ENCODE data around the gene ELL2.
"Not testable (repeated sequence)": the region's sequence is repeated elsewhere in the genome, so short reads cannot be mapped to it uniquely, and the experiment has no call there.

ELL2 gene

GRCh38 chr5:95927927-95928723 is 33.5 kb downstream of the ELL2 start:
- DNase-seq = no peak

DNA sequence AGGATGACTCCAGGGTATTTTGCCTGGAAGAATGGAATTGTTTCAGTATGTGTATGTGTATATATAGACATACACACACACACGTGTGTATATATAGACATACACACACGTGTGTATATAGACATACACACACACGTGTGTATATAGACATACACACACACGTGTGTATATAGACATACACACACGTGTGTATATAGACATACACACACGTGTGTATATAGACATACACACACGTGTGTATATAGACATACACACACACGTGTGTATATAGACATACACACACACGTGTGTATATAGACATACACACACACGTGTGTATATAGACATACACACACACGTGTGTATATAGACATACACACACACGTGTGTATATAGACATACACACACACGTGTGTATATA is 34.4 kb downstream of the ELL2 start:
- DNase-seq = not testable (repeated sequence)

GRCh38 chr5:95925939-95926338 is 35.7 kb downstream of the ELL2 start:
- no peak for DNase-seq

- no peak for DNase-seq
These were observed 36.3 kb downstream of the ELL2 start for GRCh38 chr5:95925378-95925744.

DNA sequence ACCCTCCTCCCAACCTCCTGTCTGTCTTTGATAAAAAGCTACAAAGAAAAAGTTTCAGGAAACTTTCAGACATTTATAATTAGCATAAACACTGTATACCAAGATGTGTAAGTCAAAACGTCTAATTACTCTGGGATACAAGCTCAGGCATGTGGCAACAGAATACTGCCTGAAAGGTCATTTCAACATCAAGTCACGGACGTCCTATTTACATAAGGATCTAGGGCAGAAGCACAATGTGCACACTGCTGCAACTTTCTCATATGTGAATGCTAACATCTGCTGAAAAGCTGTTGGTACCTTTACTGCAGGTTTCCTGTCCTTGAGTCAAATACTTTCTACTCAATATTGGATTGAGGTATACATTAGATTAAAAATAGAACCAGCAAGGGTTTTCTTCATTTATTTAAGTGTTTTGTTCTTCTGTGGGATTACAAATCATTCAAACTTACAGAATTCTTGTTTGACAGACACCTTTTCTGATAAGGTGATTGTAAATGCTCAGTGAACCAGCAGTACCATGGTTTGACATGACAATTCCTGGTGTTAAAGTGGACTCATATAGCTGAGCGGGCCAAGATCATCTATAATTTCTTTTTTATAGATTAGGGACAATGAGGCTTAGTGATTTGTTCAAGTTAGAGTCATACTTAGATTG is 36.8 kb downstream of the ELL2 start:
- no peak for DNase-seq

DNA sequence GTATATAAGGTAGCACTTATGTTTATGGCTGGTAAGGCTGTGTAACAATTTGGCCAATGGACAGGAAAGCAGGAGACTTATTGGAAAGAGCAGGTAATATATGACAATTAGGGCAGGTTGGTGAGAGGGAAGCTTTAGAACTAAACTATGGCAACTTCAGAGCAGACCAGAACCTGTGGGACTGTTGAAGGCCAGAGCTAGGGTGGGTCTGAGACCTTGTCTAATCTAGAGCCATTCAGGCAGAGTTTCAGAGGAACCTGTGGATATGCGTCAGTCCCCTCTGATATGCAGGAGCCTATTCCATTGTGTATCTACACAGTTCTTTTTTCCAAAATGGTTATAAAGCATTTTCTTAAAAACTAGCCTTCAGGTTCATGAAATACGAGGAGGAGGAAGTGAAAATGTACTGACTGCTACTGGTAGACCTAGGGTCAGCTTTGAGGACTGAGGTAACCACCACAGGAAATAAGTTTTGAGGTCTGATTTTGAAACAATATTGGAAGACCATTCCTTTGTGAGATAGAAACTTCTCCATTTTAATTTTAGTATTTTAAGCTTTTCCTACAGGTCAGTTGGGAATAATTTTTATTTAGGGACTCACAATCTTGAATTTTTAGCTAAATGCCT is 37.6 kb downstream of the ELL2 start:
- no peak for DNase-seq

- DNase-seq = no peak
These were observed 38.9 kb downstream of the ELL2 start for GRCh38 chr5:95922798-95923197.

DNA sequence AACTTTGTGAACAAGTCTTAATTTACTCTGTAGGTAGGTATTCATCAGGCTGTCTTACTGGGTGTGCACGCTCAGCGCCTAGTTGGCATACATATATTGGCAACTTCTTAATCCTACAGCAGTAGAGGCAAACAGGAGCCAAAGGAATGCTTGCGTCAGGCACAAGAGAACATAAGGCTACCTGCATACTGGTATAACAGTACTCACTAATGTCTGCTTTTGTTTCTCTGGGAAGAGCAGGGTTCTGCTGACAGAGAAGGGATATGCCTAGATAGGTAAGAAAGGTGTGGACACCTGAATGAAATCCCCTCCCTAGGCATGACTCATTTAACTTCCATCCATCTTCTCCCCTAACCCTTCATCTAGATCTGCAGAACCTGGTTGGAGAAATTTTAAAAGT is 40.1 kb downstream of the ELL2 start:
- no peak for DNase-seq

- no peak for DNase-seq
These were observed 40.8 kb downstream of the ELL2 start for GRCh38 chr5:95920822-95921221.

- no peak for DNase-seq
These were observed 42.0 kb downstream of the ELL2 start for GRCh38 chr5:95919658-95920057.

GRCh38 chr5:95918421-95919006 is 43.1 kb downstream of the ELL2 start:
- no peak for DNase-seq

DNA sequence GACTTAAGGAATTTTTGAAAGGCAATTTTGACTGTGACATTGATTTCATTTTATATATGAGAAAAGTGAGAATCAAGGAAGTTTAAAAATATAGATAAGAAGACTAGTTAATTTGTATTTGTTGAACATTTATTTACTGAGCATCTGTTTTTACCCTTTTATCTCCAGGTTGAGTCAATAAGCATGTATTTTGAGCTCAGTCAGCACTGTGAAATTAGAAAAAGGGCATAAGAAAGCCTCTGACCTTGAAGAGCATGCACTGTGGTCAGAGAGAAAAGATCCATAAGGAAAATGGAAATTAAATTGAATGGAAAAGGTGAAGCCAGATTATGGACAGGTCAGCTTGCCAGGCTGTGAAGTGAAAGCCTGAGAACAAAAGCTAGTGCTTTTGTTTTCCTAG is 44.4 kb downstream of the ELL2 start:
- no peak for DNase-seq

DNA sequence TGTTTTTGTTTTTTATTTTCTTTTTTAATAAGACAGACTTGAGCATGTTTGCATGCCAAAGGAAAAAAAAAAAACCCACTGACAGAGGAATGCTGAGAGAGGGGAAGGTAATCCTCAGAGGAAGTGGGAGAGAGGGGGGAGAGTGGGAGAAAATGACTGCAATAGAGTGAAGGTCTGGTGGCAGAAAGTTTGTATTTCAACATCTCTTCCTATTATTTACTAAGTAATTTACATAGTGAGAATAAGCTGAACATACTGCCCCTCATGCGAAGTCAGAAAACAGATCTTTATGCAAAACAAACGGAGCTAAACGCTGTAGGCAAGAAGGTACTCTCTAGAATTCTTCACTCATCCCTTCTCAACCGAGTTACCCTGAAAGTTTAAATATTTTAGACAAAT is 45.0 kb downstream of the ELL2 start:
- no peak for DNase-seq

DNA sequence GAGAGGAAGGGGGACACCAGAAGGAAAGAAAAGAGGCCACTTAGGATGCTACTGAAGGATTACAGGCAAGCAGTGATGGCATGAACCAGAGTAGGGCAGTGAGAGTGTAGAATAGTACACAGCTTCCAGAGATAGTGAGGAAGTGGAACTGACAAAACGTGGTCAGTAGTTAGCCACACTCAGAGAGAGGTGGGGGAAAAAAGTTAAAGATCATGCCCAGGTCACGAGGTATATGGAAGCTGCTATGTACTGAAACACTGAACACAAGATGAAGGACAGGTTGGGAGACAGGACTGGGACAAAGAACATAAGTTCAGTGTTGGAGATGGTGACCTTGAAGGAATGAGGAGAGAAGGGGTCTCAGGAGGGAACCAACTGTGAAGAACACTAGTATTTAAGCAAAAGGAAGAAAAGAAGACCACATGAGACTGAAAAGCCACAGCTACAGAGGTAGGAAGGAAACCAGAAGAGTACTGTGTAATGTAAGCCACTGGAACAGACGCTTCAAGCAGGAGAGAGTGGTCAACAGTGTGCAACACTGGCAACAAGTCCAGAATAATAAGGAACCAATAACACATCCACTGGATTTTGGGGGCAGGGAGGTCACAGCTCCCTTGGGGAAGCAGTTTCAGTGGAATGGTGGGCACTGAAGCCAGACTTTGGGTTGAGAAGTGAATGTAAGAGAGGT is 45.5 kb downstream of the ELL2 start:
- DNase-seq = no peak

DNA sequence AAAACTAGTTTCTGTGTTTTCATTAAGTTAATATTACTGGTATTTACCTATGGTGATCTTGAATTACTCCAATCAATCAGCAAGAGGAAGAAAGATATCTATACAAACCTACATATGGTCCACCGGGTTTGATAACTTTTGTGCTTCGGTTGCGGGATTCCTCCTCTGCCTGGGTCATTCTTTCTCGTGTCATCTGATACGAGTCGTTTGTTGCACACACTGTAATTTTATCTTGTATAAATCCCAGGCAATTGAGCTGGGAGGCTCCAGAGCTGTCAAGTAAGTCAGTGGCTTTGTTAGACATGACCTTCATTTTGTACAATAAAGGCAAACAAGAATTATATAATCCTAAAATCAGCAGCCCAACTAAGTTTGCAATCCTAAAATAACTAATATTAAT is 48.0 kb downstream of the ELL2 start:
- DNase-seq = no peak

DNA sequence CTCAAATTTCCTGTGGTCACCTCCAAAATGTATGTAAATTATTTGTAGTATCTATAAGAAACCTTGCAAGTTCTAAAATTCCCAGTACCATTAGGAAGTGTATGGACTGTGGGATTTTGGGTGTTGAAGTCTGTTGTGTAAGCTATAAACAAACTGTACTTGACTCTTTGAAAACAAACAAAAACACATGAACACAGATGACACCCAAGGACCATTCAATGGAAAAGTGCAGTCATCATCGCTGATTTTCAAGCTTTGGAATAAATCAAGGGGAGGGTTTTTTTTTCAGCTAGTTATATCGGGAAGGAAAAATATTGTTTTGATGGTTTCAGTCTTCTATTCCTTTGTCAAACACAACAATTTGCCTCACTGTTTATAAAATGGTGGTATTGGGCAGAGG is 49.6 kb downstream of the ELL2 start:
- no peak for DNase-seq

DNA sequence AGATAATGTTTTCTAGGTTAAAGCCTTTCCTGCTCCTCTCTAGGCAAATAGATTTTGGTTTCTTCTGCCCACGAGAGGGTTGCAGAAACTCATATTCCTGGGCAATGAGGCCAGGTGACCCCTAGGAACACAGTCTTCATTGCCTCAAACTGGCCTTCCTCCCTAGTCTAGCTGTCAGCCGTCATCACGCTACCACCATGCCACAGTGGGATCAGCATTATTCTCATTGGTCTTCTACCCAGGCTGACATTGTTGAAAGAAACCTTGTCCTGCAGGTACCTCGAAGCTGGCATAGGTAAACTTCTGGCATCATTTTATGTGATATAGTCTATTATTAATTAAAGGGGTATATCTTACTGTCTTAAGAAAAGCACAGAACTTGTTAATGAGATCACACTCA is 51.1 kb downstream of the ELL2 start:
- DNase-seq = no peak

- no peak for DNase-seq
These were observed 51.9 kb downstream of the ELL2 start for GRCh38 chr5:95909738-95910137.

DNA sequence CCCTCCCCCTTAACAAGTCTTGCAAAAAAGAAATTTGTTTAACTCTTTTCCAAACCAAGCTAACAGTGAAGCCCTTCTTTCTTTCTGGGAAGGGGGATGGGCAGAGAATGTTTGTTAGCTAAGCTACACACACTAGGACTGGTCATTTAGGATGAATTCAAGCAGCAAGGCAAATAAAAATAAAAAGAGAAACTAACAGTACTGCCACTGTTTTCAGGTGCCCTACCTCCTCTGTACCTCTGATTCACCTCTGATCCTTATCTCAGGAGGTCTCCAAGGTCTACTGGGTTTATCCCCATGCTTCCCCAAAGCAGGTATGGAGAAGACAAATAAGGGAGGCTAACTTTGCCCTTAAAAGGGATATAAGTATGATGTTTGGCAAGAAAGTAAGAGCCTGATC is 52.9 kb downstream of the ELL2 start:
- no peak for DNase-seq

- no peak for DNase-seq
These were observed 53.6 kb downstream of the ELL2 start for GRCh38 chr5:95907740-95908706.

- DNase-seq = no peak
These were observed 54.5 kb downstream of the ELL2 start for GRCh38 chr5:95907067-95907705.

GRCh38 chr5:95906398-95906797 is 55.3 kb downstream of the ELL2 start:
- DNase-seq = not testable (repeated sequence)
